HG03135 (cell line): ENCODE measurements around the gene BCL7C.
A peak's percentile ranks its signal among the peaks of the same experiment; 100 is the strongest.

ENCODE experiments used
- ATAC-seq: cut with Tn5 transposase; IDR thresholded peaks from one replicate; pipeline ENCODE4 v1.9.1; 2021; ENCODE audit warnings: mild to moderate bottlenecking, moderate library complexity; ENCODE audit not compliant: unreplicated experiment

BCL7C gene

GRCh38 chr16:30922960-30923535, 29.2 kb upstream of the BCL7C start:
- ATAC-seq = peak; percentile 68

GRCh38 chr16:30922420-30922959, 28.6 kb upstream of the BCL7C start:
- ATAC-seq = peak; percentile 66

DNA sequence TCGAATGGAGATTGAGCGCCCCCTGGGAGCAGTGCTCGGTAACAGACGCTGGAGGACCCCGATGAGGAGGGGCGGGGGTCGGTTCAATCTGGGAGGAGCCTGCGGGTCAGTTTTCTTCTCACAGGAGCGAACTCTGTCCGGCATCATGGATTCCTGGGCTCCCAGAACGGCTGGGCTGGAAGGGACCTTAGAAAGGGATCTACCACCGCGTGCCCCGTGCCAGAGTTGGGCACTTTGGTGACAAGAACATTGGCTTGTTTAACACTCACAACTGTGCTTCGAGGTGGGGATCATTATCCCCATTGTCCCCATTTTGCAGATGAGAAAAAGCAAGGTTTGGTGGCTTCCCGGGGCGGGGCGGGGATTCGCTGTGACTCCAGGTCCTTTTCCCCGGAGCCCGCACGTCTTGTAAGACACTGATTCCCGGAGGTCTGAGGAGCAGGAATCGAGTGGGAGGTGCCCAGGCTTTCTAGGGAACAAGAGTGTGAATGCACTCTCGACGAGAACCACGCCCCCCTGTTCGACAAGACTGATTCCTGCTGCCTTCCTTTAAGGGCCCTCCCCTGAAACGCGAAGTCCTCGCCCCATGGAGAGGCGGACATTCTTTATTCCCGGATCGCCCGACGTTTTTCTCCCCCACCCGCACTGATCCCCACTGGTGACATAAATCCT, 28.0 kb upstream of the BCL7C start:
- ATAC-seq = no peak

- ATAC-seq = no peak
Measured at GRCh38 chr16:30921459-30921747, 27.5 kb upstream of the BCL7C start.

DNA sequence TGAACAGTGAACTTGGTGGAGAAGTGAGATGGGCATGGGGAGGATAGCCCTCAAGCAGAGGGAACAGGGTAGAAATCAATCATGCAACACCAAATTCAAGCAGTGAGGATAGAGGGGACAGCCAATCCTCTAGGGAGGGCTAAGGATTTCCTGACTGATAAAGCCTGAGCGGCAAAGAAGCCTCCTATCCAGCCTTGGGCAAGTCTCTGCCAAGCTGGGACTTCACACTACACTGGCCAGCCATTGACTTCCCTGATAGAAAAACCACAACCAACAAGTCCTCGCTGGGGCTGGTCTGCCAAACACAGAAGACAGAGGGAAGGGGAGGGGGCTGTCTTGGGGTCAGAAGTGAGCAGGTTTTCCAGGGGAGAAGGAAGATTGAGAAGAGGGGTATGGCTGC, 27.0 kb upstream of the BCL7C start:
- no peak for ATAC-seq

DNA sequence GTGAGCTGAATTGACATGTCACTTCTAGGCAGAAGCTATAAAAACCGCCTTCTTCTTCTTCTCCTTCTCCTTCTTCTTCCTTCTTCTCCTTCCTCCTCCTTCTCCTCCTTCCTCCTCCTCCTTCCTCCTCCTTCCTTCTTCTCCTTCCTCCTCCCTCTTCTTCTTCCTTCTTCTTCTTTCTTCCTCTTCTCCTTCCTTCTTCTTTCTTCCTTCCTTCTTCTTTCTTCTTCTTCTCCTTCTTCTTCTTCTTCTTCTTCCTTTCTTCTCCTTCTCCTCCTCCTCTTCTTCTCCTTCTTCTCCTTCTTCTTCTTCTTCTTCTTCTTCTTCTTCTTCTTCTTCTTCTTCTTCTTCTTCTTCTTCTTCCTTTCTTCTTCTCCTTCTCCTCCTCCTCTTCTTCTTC, 24.7 kb upstream of the BCL7C start:
- ATAC-seq = no peak

GRCh38 chr16:30914830-30915229, 21.0 kb upstream of the BCL7C start:
- ATAC-seq = no peak

DNA sequence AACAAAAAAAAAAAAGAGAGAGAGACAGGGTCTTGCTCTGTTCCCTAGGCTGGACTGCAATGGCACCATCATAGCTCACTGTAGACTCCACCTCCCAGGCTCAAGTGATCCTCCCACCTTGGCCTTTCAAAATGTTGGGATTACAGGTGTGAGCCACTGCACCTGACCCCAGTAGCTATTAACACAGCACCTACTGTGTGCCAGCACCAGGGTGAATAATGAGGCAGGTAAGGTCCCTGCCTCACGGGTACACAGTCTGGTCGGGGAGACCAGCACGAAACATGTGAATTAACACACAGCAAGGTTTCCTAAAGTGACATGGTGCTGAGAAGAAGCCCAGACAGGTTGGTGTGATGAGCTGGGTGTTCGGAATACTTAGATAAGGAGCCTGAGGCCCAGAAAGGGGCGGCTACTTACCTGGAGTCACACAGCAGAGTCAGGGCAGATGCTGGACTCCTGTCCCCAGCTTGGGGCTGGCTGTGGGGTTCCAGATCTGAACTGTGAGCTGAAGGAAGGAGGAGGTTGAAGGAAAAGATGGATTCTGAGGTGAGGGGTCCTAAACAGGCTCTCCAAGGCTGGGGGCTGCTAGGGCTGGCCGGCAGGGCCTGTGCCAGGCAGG, 19.0 kb upstream of the BCL7C start:
- no peak for ATAC-seq

DNA sequence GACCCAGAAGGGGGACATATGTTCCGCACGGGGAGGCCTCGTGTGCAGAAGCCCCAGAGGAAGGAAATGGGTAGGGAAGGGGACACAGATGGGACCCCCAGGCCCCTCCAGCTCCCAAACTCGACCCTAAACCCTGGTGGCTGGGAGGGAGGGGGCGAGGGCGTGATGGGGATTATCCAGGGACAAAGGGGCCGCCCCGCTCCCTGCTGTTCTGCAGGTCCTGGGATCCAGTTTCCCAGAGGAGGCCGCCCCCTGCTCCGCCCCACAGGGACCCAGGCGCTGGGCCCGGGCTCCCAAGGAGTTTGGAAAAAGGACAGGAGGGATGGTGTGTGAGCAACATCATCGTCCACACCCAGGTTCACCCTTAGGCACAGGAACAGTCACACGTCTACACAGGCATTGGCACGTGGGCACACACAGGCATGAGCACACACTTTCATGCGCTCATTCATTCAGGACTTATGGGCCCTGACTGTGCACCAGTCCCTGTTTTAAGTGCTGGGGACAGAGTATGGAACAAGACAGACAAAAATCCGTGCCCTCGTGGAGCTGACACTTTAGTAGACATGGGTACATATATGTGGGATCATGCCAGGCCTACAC, 16.7 kb upstream of the BCL7C start:
- ATAC-seq = no peak

GRCh38 chr16:30907064-30907463, 13.2 kb upstream of the BCL7C start:
- ATAC-seq = no peak

- no peak for ATAC-seq
Measured at GRCh38 chr16:30904114-30904780, 10.4 kb upstream of the BCL7C start.

- ATAC-seq = no peak
Measured at GRCh38 chr16:30903596-30903995, 9.7 kb upstream of the BCL7C start.

DNA sequence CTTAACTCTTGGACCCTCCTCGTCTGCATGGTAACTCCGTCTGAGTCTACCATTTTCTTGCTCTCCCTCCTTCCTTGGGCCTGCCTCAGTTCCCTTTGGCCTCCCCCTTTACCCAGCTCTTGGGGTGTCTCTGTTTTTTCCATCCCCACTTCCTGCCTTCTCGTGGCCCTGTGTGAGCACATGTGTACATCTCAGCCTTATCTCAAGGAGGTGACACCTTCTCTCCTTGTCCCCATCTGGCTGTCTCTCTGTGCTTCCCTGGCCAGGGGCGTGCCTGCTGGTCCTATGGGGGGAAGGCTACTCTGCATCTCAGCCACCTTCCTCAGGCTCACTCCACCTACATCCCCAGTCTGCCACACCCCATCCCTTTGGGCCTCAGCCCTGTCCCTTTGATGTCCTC, 9.1 kb upstream of the BCL7C start:
- no peak for ATAC-seq

GRCh38 chr16:30902029-30902972, 8.4 kb upstream of the BCL7C start:
- ATAC-seq = no peak

DNA sequence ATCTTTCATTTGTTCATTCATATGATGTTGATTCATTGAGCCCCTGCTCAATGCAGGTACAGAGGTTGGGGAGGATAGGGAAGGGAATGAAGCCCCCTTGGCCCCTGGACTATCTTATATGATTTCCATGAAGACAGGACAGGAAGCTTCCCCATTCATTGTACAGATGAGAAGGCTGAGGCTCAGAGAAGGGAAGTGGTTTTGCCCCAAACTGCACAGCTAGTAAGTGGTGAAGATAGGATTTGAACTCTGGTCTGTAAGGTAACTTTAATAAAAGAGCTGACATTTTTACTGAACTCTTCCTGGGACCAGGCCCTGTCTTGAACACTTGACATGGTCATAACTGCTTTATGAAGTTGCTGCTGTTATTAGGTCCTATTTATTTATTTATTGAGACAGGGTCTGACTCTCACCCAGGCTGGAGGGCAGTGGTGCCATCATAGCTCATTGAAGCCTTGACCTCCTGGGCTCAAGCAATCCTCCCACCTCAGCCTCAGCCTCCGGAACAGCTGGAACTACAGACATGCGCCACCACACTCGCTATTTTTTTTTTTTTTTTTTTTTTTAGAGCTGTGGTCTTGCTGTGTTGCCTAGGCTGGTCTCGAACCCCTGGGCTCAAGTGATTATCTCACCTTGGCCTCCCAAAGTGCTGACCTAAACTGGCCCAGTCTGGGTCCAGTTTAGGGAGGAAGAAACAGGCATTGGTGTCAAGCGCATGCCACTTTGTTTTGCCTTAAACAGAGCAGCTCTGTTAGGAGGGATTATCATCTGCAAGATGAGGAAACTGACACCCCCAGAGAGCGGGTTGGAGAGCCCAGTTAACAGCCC, 7.5 kb upstream of the BCL7C start:
- ATAC-seq = no peak

DNA sequence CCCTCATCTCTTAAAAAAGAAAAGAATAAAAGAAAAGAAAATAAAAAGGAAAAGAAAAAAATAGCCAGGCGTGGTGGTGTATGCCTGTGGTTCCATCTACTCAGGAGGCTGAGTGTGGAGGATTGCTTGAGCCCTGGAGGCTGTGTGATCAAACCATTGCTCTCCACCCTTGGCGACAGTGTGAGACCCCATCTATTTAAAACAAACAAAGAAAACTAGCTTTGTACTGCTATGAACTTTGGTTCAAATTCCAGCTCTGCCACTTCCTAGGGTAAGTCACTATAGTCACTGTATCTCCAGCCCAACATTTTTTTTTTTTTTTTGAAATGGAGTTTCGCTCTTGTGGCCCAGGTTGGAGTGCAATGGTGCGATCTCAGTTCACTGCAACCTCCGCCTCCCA, 6.7 kb upstream of the BCL7C start:
- no peak for ATAC-seq

DNA sequence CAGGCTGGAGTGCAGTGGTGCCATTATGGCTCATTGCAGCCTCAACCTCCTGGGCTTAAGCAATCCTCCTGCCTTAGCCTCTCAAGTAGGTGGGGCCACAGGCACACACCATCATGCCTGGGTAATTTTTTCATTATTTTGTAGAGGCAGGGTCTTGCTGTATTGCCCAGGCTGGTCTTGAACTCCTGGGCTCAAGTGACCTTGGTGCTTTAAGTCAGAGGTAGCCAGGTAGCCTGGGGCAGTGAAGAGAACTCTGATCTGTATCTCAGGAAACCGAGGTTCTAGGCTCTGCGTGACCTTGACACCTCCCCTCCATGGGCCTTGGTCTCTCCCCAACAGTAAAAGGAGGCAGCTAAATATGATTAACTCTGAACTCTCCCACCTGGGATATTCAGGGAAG, 5.9 kb upstream of the BCL7C start:
- ATAC-seq = no peak

- no peak for ATAC-seq
Measured at GRCh38 chr16:30896889-30897733, 3.2 kb upstream of the BCL7C start.
